Stimulated activated naive CD4-positive, alpha-beta T cell (primary cell): ENCODE results near the gene SPATA13.
A peak's percentile ranks its signal among the peaks of the same experiment; 100 is the strongest.

Experiments used
- DNase-seq, 6 experiments: peaks; one replicate each; lab custom pipeline; 2025; lab: John Stamatoyannopoulos, UW

SPATA13 gene

DNA sequence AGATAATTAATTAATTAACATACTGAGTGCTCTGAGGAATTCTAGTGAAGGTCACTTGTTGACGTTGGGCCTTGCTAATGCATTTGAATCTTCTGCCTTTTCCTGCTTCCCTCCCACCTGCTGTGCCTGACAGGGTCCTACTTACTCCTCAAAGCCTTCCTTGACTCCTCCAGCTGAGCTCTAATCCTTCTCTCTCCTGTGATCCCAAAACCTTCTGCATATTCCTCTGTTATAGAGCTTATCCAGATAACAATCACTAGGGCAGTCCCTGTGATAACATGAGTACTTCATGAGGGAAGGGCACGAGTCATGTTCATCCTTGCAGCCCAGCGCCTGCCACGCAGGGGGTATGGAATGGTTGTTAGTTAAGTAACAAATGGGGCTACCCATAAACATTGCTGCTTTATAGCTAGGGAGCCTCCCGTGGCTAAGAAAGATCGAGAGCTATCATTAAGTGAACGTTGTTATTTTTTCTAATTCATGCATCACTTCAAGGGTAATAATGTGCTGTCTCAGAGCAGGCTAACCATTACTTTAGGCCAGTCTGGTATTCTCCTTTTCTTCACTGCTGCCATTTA, 19.1 kb upstream of the SPATA13 start:
- no peak for DNase-seq

GRCh38 chr13:24142453-24142852, 18.1 kb upstream of the SPATA13 start:
- no peak for DNase-seq

DNA sequence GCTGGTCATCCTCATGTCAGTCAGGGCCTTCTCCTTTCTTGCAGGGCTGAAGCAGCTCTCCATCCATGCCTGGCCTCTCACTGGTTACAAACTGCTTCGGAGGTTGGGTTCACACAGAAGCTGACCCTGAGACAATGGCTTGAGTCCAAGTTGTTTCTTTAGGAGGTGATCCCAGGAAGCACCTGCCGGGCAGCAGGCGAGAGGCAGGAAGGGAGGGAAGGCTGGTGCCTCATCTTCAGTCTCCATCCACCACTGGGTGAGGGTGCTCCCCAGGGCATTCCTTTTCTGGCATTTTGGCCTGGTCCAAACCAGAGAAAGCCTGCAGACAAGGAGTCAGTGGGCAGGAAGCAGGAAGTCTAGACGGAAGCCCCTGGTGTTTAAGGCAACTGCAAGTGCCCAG, 17.6 kb upstream of the SPATA13 start:
- no peak for DNase-seq

DNA sequence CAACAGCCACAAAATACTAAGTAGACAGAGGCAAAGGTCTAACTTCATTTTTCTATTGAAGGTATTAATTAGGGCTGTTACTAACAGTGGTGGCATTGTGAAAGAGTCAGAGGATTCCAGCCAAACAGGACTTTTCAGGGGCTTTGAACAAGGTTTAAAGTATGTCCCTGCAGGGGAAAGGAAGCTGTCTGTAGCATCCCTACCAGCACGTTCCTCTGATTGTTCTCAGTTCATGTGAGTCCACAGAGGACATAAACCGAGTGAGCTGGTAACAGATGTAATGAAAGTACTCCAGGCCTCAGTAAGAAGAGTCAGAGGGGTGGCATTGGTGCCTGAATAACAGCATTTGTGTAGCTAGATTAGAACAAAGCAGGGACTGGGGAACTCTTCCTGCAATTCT, 15.3 kb upstream of the SPATA13 start:
- no peak for DNase-seq

- no peak for DNase-seq
These were observed 14.8 kb upstream of the SPATA13 start for GRCh38 chr13:24145674-24146073.

DNA sequence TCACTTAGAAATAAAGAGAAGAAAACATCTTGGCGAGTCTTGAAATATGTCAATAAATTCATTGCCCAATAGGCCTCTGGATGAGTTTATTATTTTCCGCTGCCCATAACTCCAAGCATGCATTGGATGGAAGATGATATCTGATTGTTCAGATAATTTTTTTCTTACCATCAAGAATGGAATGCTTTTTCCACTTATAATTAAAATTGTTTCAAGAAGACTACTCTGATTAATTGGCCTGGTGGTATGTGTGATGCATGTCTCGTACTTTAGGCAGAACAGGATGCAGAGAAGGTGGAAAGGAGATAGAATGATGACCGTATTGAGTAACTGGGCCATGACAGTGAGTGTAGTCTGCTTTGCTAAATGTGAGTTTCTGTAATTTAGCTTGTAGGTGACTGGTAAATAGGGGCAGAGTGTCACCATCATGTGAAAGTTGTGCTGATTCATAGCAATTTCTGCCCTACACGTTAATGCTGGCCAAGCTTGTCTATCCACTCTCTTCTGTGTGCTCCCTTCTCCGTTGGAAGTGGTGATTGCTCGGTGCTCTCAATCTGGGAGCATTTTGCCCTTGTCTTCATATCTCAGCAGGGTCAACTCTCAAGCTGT, 13.5 kb upstream of the SPATA13 start:
- no peak for DNase-seq

- DNase-seq: no peak
These were observed 13.0 kb upstream of the SPATA13 start for GRCh38 chr13:24147570-24147963.

DNA sequence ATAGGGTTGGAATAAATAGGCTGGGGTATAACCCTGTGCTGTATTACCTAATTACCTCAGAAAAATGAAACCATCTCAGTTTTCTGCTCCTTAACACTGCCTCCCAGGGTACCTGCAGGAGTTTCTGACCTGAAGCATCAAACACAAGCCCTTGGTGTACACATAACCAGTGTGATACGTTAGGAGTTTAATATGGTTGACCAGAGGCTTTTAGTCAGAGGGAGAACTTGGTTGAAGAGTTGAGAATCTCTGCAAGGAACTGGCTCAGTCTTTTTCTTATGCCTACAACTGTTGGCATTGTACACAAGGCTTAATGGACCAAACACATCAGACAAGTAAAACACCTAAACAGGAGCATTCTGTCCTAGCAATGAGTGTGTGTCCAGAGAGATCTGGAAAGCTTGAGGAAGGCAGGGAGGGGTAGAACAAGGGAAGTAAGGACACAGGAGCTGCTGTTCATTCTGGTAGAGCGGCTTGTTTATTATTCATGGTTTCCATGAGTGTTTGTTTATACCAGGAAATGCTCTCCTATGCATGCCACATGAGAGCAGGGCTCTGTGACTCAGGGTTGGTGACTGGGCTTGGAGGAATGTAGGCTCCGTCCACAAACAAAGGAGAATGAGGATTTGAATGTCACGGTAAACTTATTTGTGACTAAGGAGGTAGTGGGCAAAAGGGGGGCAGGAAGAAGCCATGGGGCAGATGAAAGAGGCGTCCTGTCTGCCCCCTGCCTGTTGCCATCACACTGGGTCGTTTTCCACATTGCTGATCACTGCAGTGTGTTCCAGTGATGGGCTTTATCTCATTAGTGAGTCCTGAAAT, 11.9 kb upstream of the SPATA13 start:
- DNase-seq: no peak

DNA sequence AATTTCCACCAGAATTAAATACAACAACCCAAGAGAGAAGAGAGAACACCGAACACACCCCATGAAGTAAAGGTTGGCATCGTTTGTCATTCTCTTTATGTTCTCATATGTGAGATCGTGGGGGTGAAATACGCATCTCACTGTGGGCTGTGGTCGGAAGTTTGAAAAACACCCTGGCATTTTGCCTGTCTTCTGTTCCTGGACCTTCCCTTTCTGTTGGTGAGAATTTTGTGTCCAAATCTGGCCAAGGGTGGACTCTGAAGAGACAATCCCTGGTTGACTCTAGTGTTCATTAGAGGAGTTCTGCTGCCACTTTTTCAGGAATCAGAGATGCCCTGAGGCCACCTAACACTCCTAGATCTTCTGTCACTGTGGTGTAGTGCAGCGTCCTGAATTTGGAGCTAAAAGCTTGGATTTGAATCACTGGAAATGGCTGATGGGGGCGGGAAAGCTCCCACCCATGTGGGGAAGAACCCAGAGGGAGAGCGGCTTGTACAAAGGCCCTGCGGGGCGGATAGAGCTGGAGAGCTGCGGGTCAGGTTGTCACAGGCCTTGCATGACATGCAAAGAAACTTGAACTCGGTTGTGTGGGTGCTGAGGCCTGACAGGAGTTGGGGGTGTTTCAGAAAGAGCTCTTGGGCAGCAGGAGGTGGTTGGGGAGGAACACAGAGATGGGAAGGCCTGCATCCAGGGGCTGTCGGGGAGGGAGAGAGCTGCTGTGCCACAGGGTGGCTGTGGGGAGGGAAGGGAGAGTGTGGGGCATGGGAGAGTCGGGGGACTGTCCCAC, 11.1 kb upstream of the SPATA13 start:
- no peak for DNase-seq

- DNase-seq: no peak
These were observed 9.9 kb upstream of the SPATA13 start for GRCh38 chr13:24150572-24150971.

DNA sequence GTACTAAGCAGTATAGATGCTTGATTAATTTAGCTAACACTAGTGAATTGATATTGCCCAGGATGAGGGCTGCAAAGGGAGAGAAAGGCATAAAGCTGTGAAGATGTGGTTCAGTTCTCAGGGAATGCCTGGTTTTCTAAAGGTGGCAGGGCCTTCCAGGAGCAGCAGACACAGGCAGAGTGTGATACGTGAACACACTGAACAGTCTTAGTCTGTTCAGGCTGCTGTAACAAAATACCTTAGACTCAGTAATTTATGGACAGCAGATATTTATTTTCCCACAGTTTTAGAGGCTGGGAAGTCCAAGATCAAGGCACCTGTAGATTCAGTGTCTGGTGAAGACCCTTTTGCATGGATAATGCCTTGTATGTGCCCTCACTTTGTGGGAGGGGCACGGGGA, 8.7 kb upstream of the SPATA13 start:
- no peak for DNase-seq

- no peak for DNase-seq
These were observed 8.0 kb upstream of the SPATA13 start for GRCh38 chr13:24152292-24153214.

GRCh38 chr13:24153347-24153746, 7.2 kb upstream of the SPATA13 start:
- no peak for DNase-seq

- DNase-seq: no peak
These were observed 6.4 kb upstream of the SPATA13 start for GRCh38 chr13:24153979-24154701.

- DNase-seq: no peak
These were observed 1.2 kb upstream of the SPATA13 start for GRCh38 chr13:24159357-24159756.

DNA sequence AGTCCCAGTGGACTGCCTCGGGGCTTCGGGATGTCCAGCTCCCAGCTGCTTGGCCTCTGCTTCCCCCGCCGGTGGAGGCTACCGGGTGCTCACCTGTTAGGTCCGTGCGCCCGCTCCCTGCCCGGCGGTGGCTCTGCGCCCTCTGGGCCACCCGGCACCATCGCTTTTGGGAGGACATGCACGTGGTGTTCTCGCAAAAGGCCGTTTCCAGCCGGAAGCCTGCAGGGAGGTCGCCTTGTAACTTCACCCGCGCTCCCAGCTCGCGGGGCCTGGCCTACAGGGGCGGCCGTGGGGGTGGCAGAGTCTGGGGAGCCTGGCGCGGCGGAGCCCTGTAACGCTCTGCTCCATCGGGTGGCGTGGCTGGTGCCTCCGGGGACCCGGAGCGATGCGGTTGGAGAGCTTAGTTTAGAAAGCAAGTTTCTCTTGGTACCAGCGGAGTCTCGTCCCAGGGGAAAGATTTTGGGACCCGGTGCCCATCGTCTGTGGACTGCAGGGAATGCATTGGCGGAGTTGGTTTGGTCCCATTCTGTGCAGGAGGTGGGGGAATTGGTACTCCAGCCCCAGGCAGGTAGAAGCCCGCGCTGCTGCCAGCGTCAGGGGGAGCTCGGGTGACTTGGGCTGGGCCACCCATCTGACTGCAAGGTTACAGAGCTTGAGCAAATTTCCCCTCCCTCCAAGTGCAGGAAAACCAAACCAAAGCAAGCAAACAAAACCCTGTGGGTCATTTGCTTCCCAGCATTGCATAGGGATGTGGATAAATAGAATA, 673 bp downstream of the SPATA13 start:
- DNase-seq: peak; percentile 7 to 65 (median 34)

DNA sequence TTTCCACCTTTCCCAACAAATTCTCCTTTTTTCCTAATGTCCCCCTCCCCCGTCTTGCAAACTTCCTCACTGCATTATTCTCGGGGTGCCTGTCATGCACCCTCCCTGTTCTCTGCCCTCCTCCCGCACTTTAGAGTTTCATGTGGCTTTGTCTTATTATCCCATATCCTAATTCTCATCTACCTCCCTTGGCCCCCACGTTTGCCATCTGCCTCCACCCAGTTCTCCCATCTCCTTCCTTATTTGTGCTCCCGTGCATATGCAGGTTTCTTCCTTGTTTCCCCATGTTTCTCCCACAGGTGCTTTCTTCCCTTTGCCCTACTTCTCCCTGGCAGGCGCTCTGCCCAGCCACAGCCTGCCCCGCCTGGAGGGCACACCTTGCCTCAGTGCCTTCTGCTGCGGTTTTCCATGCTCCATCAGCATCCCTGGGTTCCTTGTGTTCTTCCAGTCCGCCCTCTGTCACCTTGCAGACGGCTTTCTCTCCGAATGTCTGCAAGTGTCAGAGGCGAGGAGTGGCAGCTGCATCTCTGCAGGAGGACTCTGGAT, 1.5 kb downstream of the SPATA13 start:
- no peak for DNase-seq

GRCh38 chr13:24162604-24163003, 2.1 kb downstream of the SPATA13 start:
- DNase-seq: no peak

- DNase-seq: no peak
These were observed 5.2 kb downstream of the SPATA13 start for GRCh38 chr13:24165746-24166145.

GRCh38 chr13:24166561-24166960, 6.0 kb downstream of the SPATA13 start:
- no peak for DNase-seq
